Smooth muscle cell (in vitro differentiated cells): ENCODE results near the gene FRMD4A. TPM values are rescaled to one million over a fixed set of nuclear protein-coding genes. Genes with fewer than 3 reads are reported as not detected.

Experiments used
- DNase-seq: peaks from one replicate; lab custom pipeline; 2025; ENCODE audit not compliant: unreplicated experiment; lab: John Stamatoyannopoulos, UW
- H2AFZ ChIP-seq: fragments of 200-600 bp; sonication (generic); 2 replicates; pipeline ENCODE4 v1.6.0; 2016; ENCODE audit warnings: antibody characterized with exemption, low read depth, mild to moderate bottlenecking
- H3F3A ChIP-seq: fragments of 200-600 bp; sonication (generic); 2 replicates; pipeline ENCODE4 v1.6.0; 2017; ENCODE audit warnings: antibody characterized with exemption, low read depth
- H3K27ac ChIP-seq: fragments of 200-600 bp; sonication (generic); 2 replicates; pipeline ENCODE4 v1.5.1; 2016; ENCODE audit warnings: low read depth, mild to moderate bottlenecking
- H3K27me3 ChIP-seq: fragments of 200-600 bp; sonication (generic); 2 replicates; pipeline ENCODE4 v1.6.1; 2016; ENCODE audit warnings: low read depth, mild to moderate bottlenecking
- H3K36me3 ChIP-seq: fragments of 200-600 bp; sonication (generic); 2 replicates; pipeline ENCODE4 v1.5.1; 2016; ENCODE audit warnings: low read depth
- H3K4me1 ChIP-seq: fragments of 200-600 bp; sonication (generic); 2 replicates; pipeline ENCODE4 v1.5.1; 2016; ENCODE audit warnings: low read depth
- H3K4me2 ChIP-seq: fragments of 200-600 bp; sonication (generic); 2 replicates; pipeline ENCODE4 v1.6.0; 2016; ENCODE audit warnings: mild to moderate bottlenecking
- H3K4me3 ChIP-seq: fragments of 200-600 bp; sonication (generic); 2 replicates; pipeline ENCODE4 v1.5.1; 2016; ENCODE audit warnings: mild to moderate bottlenecking
- H3K79me2 ChIP-seq: fragments of 200-600 bp; sonication (generic); 2 replicates; pipeline ENCODE4 v1.6.0; 2016; ENCODE audit warnings: low read depth, mild to moderate bottlenecking
- H3K9ac ChIP-seq: fragments of 200-600 bp; sonication (generic); 2 replicates; pipeline ENCODE4 v1.6.0; 2016; ENCODE audit warnings: low read depth
- H3K9me3 ChIP-seq: fragments of 200-600 bp; sonication (generic); replicated peaks from 2 replicates; pipeline ENCODE4 v1.5.1; 2016; ENCODE audit warnings: low read depth
- H4K20me1 ChIP-seq: fragments of 200-600 bp; sonication (generic); 2 replicates; pipeline ENCODE4 v1.6.0; 2016; ENCODE audit warnings: low read depth
- CTCF ChIP-seq: fragments of 200-600 bp; sonication (generic); IDR thresholded peaks from 2 replicates; pipeline ENCODE4 v1.5.1; 2017; ENCODE audit warnings: borderline replicate concordance, mild to moderate bottlenecking, antibody characterized with exemption; ENCODE audit not compliant: insufficient read depth, poor library complexity, severe bottlenecking
- WGBS: methylation state at CpG from one replicate; pipeline ENCODE4 v1.1.7; 2016; ENCODE audit warnings: low lambda C conversion rate; 5-methylcytosine and 5-hydroxymethylcytosine counted together
- polyA plus RNA-seq: library from polyadenylated mRNA; unstranded; fragments of >200 nt; fragmentation: Nextera tagmentation; extraction: Ambion mirVana; gene quantifications from 2 replicates; pipeline ENCODE4 v1.2.1, GENCODE V29; 2016
- total RNA-seq: library from RNA; depleted of rRNA; stranded (reverse); fragments of >200 nt; gene quantifications from 2 replicates; pipeline ENCODE4 v1.2.3, GENCODE V29; 2014

FRMD4A gene
- total and polyA plus RNA-seq, 2 experiments from 2014 or later = 3.0 to 5.4 TPM

- TF ChIP-seq CTCF = no peak
- no peaks in the 10 kb centered on the region for H3K9me3 ChIP-seq
- H3K9ac ChIP-seq = no peak overlapping the region
- H3K4me2 ChIP-seq = no peak overlapping the region
- no peak overlapping the region for H3K4me3 ChIP-seq
- no peaks in the 10 kb centered on the region for H3K36me3 ChIP-seq
- no peaks in the 10 kb centered on the region for H3F3A ChIP-seq
- H3K79me2 ChIP-seq = no peaks in the 10 kb centered on the region
- H4K20me1 ChIP-seq = no peaks in the 10 kb centered on the region
- no peaks in the 10 kb centered on the region for H3K27me3 ChIP-seq
- H3K4me1 ChIP-seq = peaks cover 18% of the 10 kb centered on the region
- DNase-seq = no peak
- WGBS = over 99% methylated on average over 10 of the region's 10 CpGs
- H2AFZ ChIP-seq = no peak overlapping the region
- H3K27ac ChIP-seq = no peak overlapping the region
These were observed 660.4 kb downstream of the FRMD4A start for GRCh38 chr10:13670311-13670710.

- Histone ChIP-seq H4K20me1 (no peaks in the 10 kb centered on the region), H3K4me1 (peaks cover 18% of the 10 kb centered on the region), H2AFZ (no peak overlapping the region), H3F3A (no peaks in the 10 kb centered on the region), H3K4me3 (no peak overlapping the region), H3K9ac (no peak overlapping the region), H3K27ac (no peak overlapping the region), H3K36me3 (no peaks in the 10 kb centered on the region), H3K9me3 (no peaks in the 10 kb centered on the region), H3K27me3 (no peaks in the 10 kb centered on the region), H3K79me2 (no peaks in the 10 kb centered on the region), H3K4me2 (no peak overlapping the region)
- WGBS = 91% methylated on average over 12 of the region's 12 CpGs
- no peak for TF ChIP-seq CTCF
- no peak for DNase-seq
These were observed 660.8 kb downstream of the FRMD4A start for GRCh38 chr10:13669901-13670300.

- WGBS = 87% methylated on average over 8 of the region's 8 CpGs
- Histone ChIP-seq H3K4me3 (no peak overlapping the region), H3F3A (no peaks in the 10 kb centered on the region), H3K4me1 (peaks cover 18% of the 10 kb centered on the region), H3K4me2 (no peak overlapping the region), H2AFZ (no peak overlapping the region), H3K9me3 (no peaks in the 10 kb centered on the region), H3K27me3 (no peaks in the 10 kb centered on the region), H3K36me3 (no peaks in the 10 kb centered on the region), H3K27ac (no peak overlapping the region), H4K20me1 (no peaks in the 10 kb centered on the region), H3K9ac (no peak overlapping the region), H3K79me2 (no peaks in the 10 kb centered on the region)
- DNase-seq = no peak
- TF ChIP-seq CTCF = no peak
These were observed 661.4 kb downstream of the FRMD4A start for GRCh38 chr10:13669182-13669855.

GRCh38 chr10:13668126-13668525 is 662.6 kb downstream of the FRMD4A start:
- H3K4me1 ChIP-seq = peaks cover 12% of the 10 kb centered on the region
- H3K27ac ChIP-seq = no peak overlapping the region
- DNase-seq = no peak
- no peak overlapping the region for H3K4me2 ChIP-seq
- TF ChIP-seq CTCF = no peak
- no peak overlapping the region for H3K9ac ChIP-seq
- H3F3A ChIP-seq = no peaks in the 10 kb centered on the region
- whole genome bisulfite sequencing = 95% methylated on average over 4 of the region's 4 CpGs
- no peaks in the 10 kb centered on the region for H4K20me1 ChIP-seq
- H3K27me3 ChIP-seq = no peaks in the 10 kb centered on the region
- H3K36me3 ChIP-seq = no peaks in the 10 kb centered on the region
- H2AFZ ChIP-seq = no peak overlapping the region
- no peak overlapping the region for H3K4me3 ChIP-seq
- no peaks in the 10 kb centered on the region for H3K79me2 ChIP-seq
- H3K9me3 ChIP-seq = no peaks in the 10 kb centered on the region
